Muscle layer of colon (tissue), 2 donors: Measurements from ENCODE around the gene XIST.
"Not testable (repeated sequence)": the region's sequence is repeated elsewhere in the genome, so short reads cannot be mapped to it uniquely, and the experiment has no call there.

Source experiments
- H3K27ac ChIP-seq: one replicate; pipeline ENCODE4 v1.7.0; 2013; ENCODE audit warnings: low read depth, mild to moderate bottlenecking, low read length, moderate library complexity
- H3K27me3 ChIP-seq, 2 donors: one replicate each; pipeline ENCODE4 v1.7.0; 2013; ENCODE audit warnings: low read length in 2 of 2, mild to moderate bottlenecking in 2 of 2; ENCODE audit not compliant: insufficient read depth in 2 of 2, control insufficient read depth in 1 of 2
- H3K36me3 ChIP-seq: one replicate; pipeline ENCODE4 v1.7.0; 2013; ENCODE audit warnings: mild to moderate bottlenecking, low read length; ENCODE audit not compliant: insufficient read depth
- H3K4me1 ChIP-seq: one replicate; pipeline ENCODE4 v1.7.0; 2013; ENCODE audit warnings: mild to moderate bottlenecking, low read length; ENCODE audit not compliant: insufficient read depth
- H3K4me3 ChIP-seq, 2 donors: one replicate each; pipeline ENCODE4 v1.7.0; 2013; ENCODE audit warnings: low read length in 2 of 2, low read depth in 1 of 2, mild to moderate bottlenecking in 1 of 2, moderate library complexity in 1 of 2
- H3K9ac ChIP-seq: one replicate; pipeline ENCODE4 v1.7.0; 2013; ENCODE audit warnings: low read length
- H3K9me3 ChIP-seq: one replicate; pipeline ENCODE4 v1.7.0; 2013; ENCODE audit warnings: mild to moderate bottlenecking, low read length
- donor health status: abdominal sarcoma.
- donor health status: Adenocarcinoma of cecum.

The XIST gene

GRCh38 chrX:73852467-73852866 lies at the start of gene XIST:
XIST (minus strand) TSS chrX:73852714.
- H3K9ac ChIP-seq = peak within 1 kb of the TSS; percentile 58
- peak within 1 kb of the TSS; percentile 62 to 67 for H3K4me3 ChIP-seq
- H3K27me3 ChIP-seq = no peaks in the 10 kb centered on the region
- peak within 1 kb of the TSS; percentile 67 for H3K27ac ChIP-seq
- no peaks in the 10 kb centered on the region for H3K9me3 ChIP-seq
- no peaks in the 10 kb centered on the region for H3K36me3 ChIP-seq
- H3K4me1 ChIP-seq = peaks cover 14% of the 10 kb centered on the region

- not testable (repeated sequence) for H3K4me3 ChIP-seq, H3K9me3 ChIP-seq, H3K27ac ChIP-seq, H3K9ac ChIP-seq, H3K4me1 ChIP-seq, H3K27me3 ChIP-seq, H3K36me3 ChIP-seq
Observed at GRCh38 chrX:73898315-73898714, 45.8 kb upstream of the XIST start.

- H3K9ac ChIP-seq, H3K4me3 ChIP-seq, H3K27me3 ChIP-seq, H3K36me3 ChIP-seq, H3K27ac ChIP-seq, H3K9me3 ChIP-seq, H3K4me1 ChIP-seq: not testable (repeated sequence)
Observed at GRCh38 chrX:73892515-73893090, 40.1 kb upstream of the XIST start.

GRCh38 chrX:73882260-73882659 lies 29.7 kb upstream of the XIST start:
- not testable (repeated sequence) for H3K4me1 ChIP-seq, H3K9ac ChIP-seq, H3K36me3 ChIP-seq, H3K27me3 ChIP-seq, H3K4me3 ChIP-seq, H3K9me3 ChIP-seq, H3K27ac ChIP-seq

GRCh38 chrX:73877687-73878086 lies 25.2 kb upstream of the XIST start:
- Histone ChIP-seq H3K9ac (no peak overlapping the region), H3K36me3 (no peaks in the 10 kb centered on the region), H3K27ac (no peak overlapping the region), H3K4me1 (no peaks in the 10 kb centered on the region), H3K4me3 (no peak overlapping the region), H3K27me3 (no peaks in the 10 kb centered on the region), H3K9me3 (peaks cover 4% of the 10 kb centered on the region)

GRCh38 chrX:73876911-73877310 lies 24.4 kb upstream of the XIST start:
- no peaks in the 10 kb centered on the region for H3K36me3 ChIP-seq
- no peak overlapping the region for H3K4me3 ChIP-seq
- H3K9ac ChIP-seq = no peak overlapping the region
- H3K27ac ChIP-seq = no peak overlapping the region
- no peaks in the 10 kb centered on the region for H3K27me3 ChIP-seq
- H3K9me3 ChIP-seq = peaks cover 4% of the 10 kb centered on the region
- H3K4me1 ChIP-seq = no peaks in the 10 kb centered on the region

GRCh38 chrX:73868916-73869315 lies 16.4 kb upstream of the XIST start:
- no peaks in the 10 kb centered on the region for H3K36me3 ChIP-seq
- H3K4me3 ChIP-seq = no peak overlapping the region
- H3K27ac ChIP-seq = no peak overlapping the region
- H3K9me3 ChIP-seq = no peaks in the 10 kb centered on the region
- H3K27me3 ChIP-seq = peaks cover 0 to 2% of the 10 kb centered on the region in 2 donors
- no peaks in the 10 kb centered on the region for H3K4me1 ChIP-seq
- no peak overlapping the region for H3K9ac ChIP-seq

GRCh38 chrX:73867144-73867543 lies 14.6 kb upstream of the XIST start:
- no peak overlapping the region for H3K27ac ChIP-seq

GRCh38 chrX:73863852-73864251 lies 11.3 kb upstream of the XIST start:
- H3K36me3 ChIP-seq = no peaks in the 10 kb centered on the region
- H3K4me1 ChIP-seq = no peaks in the 10 kb centered on the region
- H3K9me3 ChIP-seq = no peaks in the 10 kb centered on the region
- peaks cover 0 to 11% of the 10 kb centered on the region in 2 donors for H3K27me3 ChIP-seq
- H3K27ac ChIP-seq = no peak overlapping the region
- H3K9ac ChIP-seq = no peak overlapping the region
- H3K4me3 ChIP-seq = no peak overlapping the region

More at GRCh38 chrX:73867144-73867543, 14.6 kb upstream of the XIST start:
- Histone ChIP-seq H3K9ac (no peak overlapping the region), H3K4me3 (no peak overlapping the region), H3K36me3 (no peaks in the 10 kb centered on the region), H3K9me3 (no peaks in the 10 kb centered on the region), H3K4me1 (no peaks in the 10 kb centered on the region), H3K27me3 (peaks cover 0 to 8% of the 10 kb centered on the region in 2 donors)

GRCh38 chrX:73863268-73863667 lies 10.8 kb upstream of the XIST start:
- no peaks in the 10 kb centered on the region for H3K4me1 ChIP-seq
- H3K4me3 ChIP-seq = no peak overlapping the region
- H3K27ac ChIP-seq = no peak overlapping the region
- H3K9ac ChIP-seq = no peak overlapping the region
- H3K27me3 ChIP-seq = peaks cover 0 to 11% of the 10 kb centered on the region in 2 donors
- no peaks in the 10 kb centered on the region for H3K9me3 ChIP-seq
- no peaks in the 10 kb centered on the region for H3K36me3 ChIP-seq

GRCh38 chrX:73859622-73860021 lies 7.1 kb upstream of the XIST start:
- H3K36me3 ChIP-seq = no peaks in the 10 kb centered on the region
- H3K9me3 ChIP-seq = no peaks in the 10 kb centered on the region
- no peak overlapping the region for H3K4me3 ChIP-seq
- H3K4me1 ChIP-seq = no peaks in the 10 kb centered on the region
- H3K27ac ChIP-seq = no peak overlapping the region
- no peak overlapping the region for H3K9ac ChIP-seq
- H3K27me3 ChIP-seq = peaks cover 0 to 11% of the 10 kb centered on the region in 2 donors

GRCh38 chrX:73855546-73855945 lies 3.0 kb upstream of the XIST start:
- no peaks in the 10 kb centered on the region for H3K36me3 ChIP-seq
- no peak overlapping the region for H3K4me3 ChIP-seq
- no peak overlapping the region for H3K27ac ChIP-seq
- no peaks in the 10 kb centered on the region for H3K27me3 ChIP-seq
- H3K9ac ChIP-seq = no peak overlapping the region
- H3K9me3 ChIP-seq = no peaks in the 10 kb centered on the region
- no peaks in the 10 kb centered on the region for H3K4me1 ChIP-seq
